GM18858 (cell line): Measurements from ENCODE around the gene UQCC2.

Experiments used
- ATAC-seq: cut with Tn5 transposase; IDR thresholded peaks from one replicate; pipeline ENCODE4 v1.9.1; 2021; ENCODE audit not compliant: unreplicated experiment

The UQCC2 gene

GRCh38 chr6:33708516-33709204, 2.8 kb downstream of the UQCC2 start:
- no peak for ATAC-seq

GRCh38 chr6:33707771-33708170, 3.7 kb downstream of the UQCC2 start:
- ATAC-seq = no peak

GRCh38 chr6:33705955-33706725, 5.4 kb downstream of the UQCC2 start:
- ATAC-seq = no peak

GRCh38 chr6:33705268-33705885, 6.1 kb downstream of the UQCC2 start:
- no peak for ATAC-seq

- no peak for ATAC-seq
Measured at GRCh38 chr6:33704215-33705066, 7.1 kb downstream of the UQCC2 start.

- ATAC-seq = no peak
Measured at GRCh38 chr6:33702345-33702977, 9.0 kb downstream of the UQCC2 start.

- no peak for ATAC-seq
Measured at GRCh38 chr6:33700391-33701050, 11.0 kb downstream of the UQCC2 start.

- ATAC-seq = no peak
Measured at GRCh38 chr6:33699739-33700138, 11.8 kb downstream of the UQCC2 start.

- ATAC-seq = no peak
Measured at GRCh38 chr6:33699131-33699530, 12.4 kb downstream of the UQCC2 start.

GRCh38 chr6:33698494-33698893, 13.0 kb downstream of the UQCC2 start:
- no peak for ATAC-seq

GRCh38 chr6:33697845-33698244, 13.7 kb downstream of the UQCC2 start:
- no peak for ATAC-seq

GRCh38 chr6:33696548-33697518, 14.7 kb downstream of the UQCC2 start:
- no peak for ATAC-seq

- no peak for ATAC-seq
Measured at GRCh38 chr6:33696076-33696475, 15.4 kb downstream of the UQCC2 start.

- ATAC-seq = no peak
Measured at GRCh38 chr6:33695451-33695887, 16.0 kb downstream of the UQCC2 start.

GRCh38 chr6:33694977-33695376, 16.5 kb downstream of the UQCC2 start:
- no peak for ATAC-seq

GRCh38 chr6:33694401-33694931, 17.0 kb downstream of the UQCC2 start:
- no peak for ATAC-seq

GRCh38 chr6:33693186-33694105, 18.1 kb downstream of the UQCC2 start:
- ATAC-seq = no peak

- ATAC-seq = no peak
Measured at GRCh38 chr6:33692760-33693158, 18.7 kb downstream of the UQCC2 start.
